Liver (tissue), 9 donors: ENCODE measurements around the gene PLCXD3. TPM values are rescaled to one million over a fixed set of nuclear protein-coding genes. Genes with fewer than 3 reads are reported as not detected.

Source experiments
- DNase-seq: peaks from one replicate; pipeline ENCODE4 v3.0.0-alpha.2; 2017; ENCODE audit warnings: low spot score
- H3K27ac ChIP-seq, 2 donors: one replicate each; pipeline ENCODE4 v1.7.0; 2013; ENCODE audit warnings: inconsistent platforms in 2 of 2, low read length in 2 of 2, control low read depth in 1 of 2, low read depth in 1 of 2, mild to moderate bottlenecking in 1 of 2
- H3K27me3 ChIP-seq, 4 donors: one replicate each; pipeline versions ENCODE4 v1.6.1 to v1.7.0; 2013; ENCODE audit warnings: low read length in 3 of 4, inconsistent platforms in 1 of 4, mild to moderate bottlenecking in 1 of 4, moderate library complexity in 1 of 4; ENCODE audit not compliant: control insufficient read depth in 4 of 4, insufficient read depth in 4 of 4
- H3K36me3 ChIP-seq, 4 donors: one replicate each; pipeline versions ENCODE4 v1.6.1 to v1.7.0; 2013; ENCODE audit warnings: low read length in 3 of 4, mild to moderate bottlenecking in 3 of 4, low read depth in 1 of 4, moderate library complexity in 1 of 4; ENCODE audit not compliant: control insufficient read depth in 4 of 4, insufficient read depth in 3 of 4
- H3K4me1 ChIP-seq, 4 donors: one replicate each; pipeline versions ENCODE4 v1.6.1 to v1.7.0; 2013; ENCODE audit warnings: low read length in 3 of 4, mild to moderate bottlenecking in 3 of 4, moderate library complexity in 1 of 4; ENCODE audit not compliant: control insufficient read depth in 4 of 4, insufficient read depth in 4 of 4
- H3K4me3 ChIP-seq, 3 donors: one replicate each; pipeline versions ENCODE4 v1.6.1 to v1.7.0; 2013; ENCODE audit warnings: low read length in 3 of 3, control low read depth in 1 of 3, low read depth in 1 of 3, mild to moderate bottlenecking in 1 of 3
- H3K9ac ChIP-seq, 2 donors: one replicate each; pipeline ENCODE4 v1.7.0; 2013; ENCODE audit warnings: low read length in 2 of 2, mild to moderate bottlenecking in 2 of 2, moderate library complexity in 2 of 2, control low read depth in 1 of 2, low read depth in 1 of 2
- H3K9me3 ChIP-seq, 4 donors: one replicate each; pipeline versions ENCODE4 v1.6.1 to v1.7.0; 2013; ENCODE audit warnings: low read length in 3 of 4; ENCODE audit not compliant: control insufficient read depth in 4 of 4
- ATF3 ChIP-seq: IDR thresholded peaks from 2 replicates; pipeline ENCODE4 v1.6.1; 2016; ENCODE audit warnings: antibody characterized with exemption
- CTCF ChIP-seq: fragments of 150-350 bp; IDR thresholded peaks from 2 replicates; pipeline ENCODE4 v1.5.1; 2017; ENCODE audit warnings: improper control_type of control experiment, low read depth, low read length; ENCODE audit not compliant: missing input control
- EGR1 ChIP-seq, 2 donors: IDR thresholded peaks; 2 replicates each; pipeline ENCODE4 v1.6.1; 2016 to 2018; ENCODE audit warnings: antibody characterized with exemption in 2 of 2, low read depth in 2 of 2
- FOXA1 ChIP-seq: IDR thresholded peaks from 2 replicates; pipeline ENCODE4 v1.6.1; 2016; ENCODE audit warnings: antibody characterized with exemption
- FOXA2 ChIP-seq: IDR thresholded peaks from 2 replicates; pipeline ENCODE4 v1.6.1; 2016; ENCODE audit warnings: antibody characterized with exemption
- GABPA ChIP-seq, 2 donors: IDR thresholded peaks in 1 of 2; conservative IDR thresholded peaks in 1 of 2; 2 replicates each; pipeline ENCODE4 v1.6.1; 2016; ENCODE audit warnings: antibody characterized with exemption in 2 of 2, mild to moderate bottlenecking in 1 of 2, moderate library complexity in 1 of 2
- HNF4A ChIP-seq, 2 donors: conservative IDR thresholded peaks; 2 replicates each; pipeline ENCODE4 v1.6.1; 2016; ENCODE audit warnings: antibody characterized with exemption in 2 of 2, mild to moderate bottlenecking in 2 of 2
- HNF4G ChIP-seq: IDR thresholded peaks from 2 replicates; pipeline ENCODE4 v1.6.1; 2016; ENCODE audit warnings: antibody characterized with exemption
- JUND ChIP-seq, 2 donors: IDR thresholded peaks; 2 replicates each; pipeline ENCODE4 v1.6.1; 2016; ENCODE audit warnings: antibody characterized with exemption in 2 of 2
- NR2F2 ChIP-seq: IDR thresholded peaks from 2 replicates; pipeline ENCODE4 v1.6.1; 2016; ENCODE audit warnings: antibody characterized with exemption
- RAD21 ChIP-seq, 2 donors: IDR thresholded peaks; 2 replicates each; pipeline ENCODE4 v1.6.1; 2016; ENCODE audit warnings: antibody characterized with exemption in 2 of 2, mild to moderate bottlenecking in 2 of 2
- SP1 ChIP-seq: IDR thresholded peaks from 2 replicates; pipeline ENCODE4 v1.6.1; 2018; ENCODE audit warnings: antibody characterized with exemption, mild to moderate bottlenecking
- TAF1 ChIP-seq: conservative IDR thresholded peaks from 2 replicates; pipeline ENCODE4 v1.6.1; 2016; ENCODE audit warnings: antibody characterized with exemption, mild to moderate bottlenecking
- YY1 ChIP-seq: IDR thresholded peaks from 2 replicates; pipeline ENCODE4 v1.6.1; 2016; ENCODE audit warnings: antibody characterized with exemption, mild to moderate bottlenecking
- ZBTB33 ChIP-seq: IDR thresholded peaks from 2 replicates; pipeline ENCODE4 v1.6.1; 2016; ENCODE audit warnings: antibody characterized with exemption
- WGBS: extraction: QIAGEN DNeasy Blood & Tissue Kit; methylation state at CpG from one replicate; pipeline ENCODE4 v1.1.7; 2013; 5-methylcytosine and 5-hydroxymethylcytosine counted together
- polyA plus RNA-seq, 2 donors: library from polyadenylated mRNA; stranded (reverse) in 1 of 2; unstranded in 1 of 2; fragments of 200-250 nt in 1 of 2; fragments of >200 nt in 1 of 2; fragmentation: Nextera tagmentation in 1 of 2; extraction: Ambion mirVana in 1 of 2; gene quantifications; one replicate each; pipeline versions ENCODE4 v1.2.1 to v1.2.3, GENCODE V29; 2013 to 2015
- total RNA-seq, 2 donors: library from RNA; depleted of rRNA; stranded (reverse); fragments of >200 nt; gene quantifications; one replicate each; pipeline ENCODE4 v1.2.3, GENCODE V29; 2014
- donor health status: healthy.
- donor health status: healthy.
- donor health status: healthy.
- donor health status: healthy.
- donor health status: healthy.

The PLCXD3 gene
- total and polyA plus RNA-seq, 4 donors, result 0.05 to 2.4 (median 0.58) TPM

DNA sequence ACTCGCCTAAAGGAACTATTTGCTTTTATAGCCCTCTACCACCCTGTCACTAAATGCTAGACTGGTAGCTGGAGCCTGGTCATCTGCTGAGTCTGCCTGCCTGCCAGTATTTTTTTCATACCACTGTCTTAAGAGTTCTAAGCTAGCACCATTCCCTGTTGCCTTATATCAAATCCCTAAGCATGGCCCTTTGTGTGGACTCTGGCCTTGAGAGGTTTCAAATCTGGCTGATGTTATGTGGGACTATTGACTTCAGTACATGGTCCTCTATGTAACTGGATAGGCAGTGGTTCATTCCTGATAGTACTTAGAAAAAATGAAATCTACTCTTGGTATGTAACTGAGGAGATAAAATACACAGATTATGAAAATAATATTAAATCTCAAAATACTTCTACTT lies 103.5 kb downstream of the PLCXD3 start:
- Histone ChIP-seq H3K4me3 (no peak overlapping the region), H3K9me3 (no peaks in the 10 kb centered on the region), H3K36me3 (no peaks in the 10 kb centered on the region), H3K27ac (no peak overlapping the region), H3K9ac (no peak overlapping the region), H3K27me3 (no peaks in the 10 kb centered on the region), H3K4me1 (no peaks in the 10 kb centered on the region)
- TF ChIP-seq ZBTB33 (no peak), GABPA (IDR thresholded peaks at IDR 0.05 in 1 of 2, conservative IDR thresholded peaks at IDR 0.05 in 1 of 2) (no peak)
- WGBS, result 81% methylated on average over 1 of the region's 1 CpG
- DNase-seq, result no peak

DNA sequence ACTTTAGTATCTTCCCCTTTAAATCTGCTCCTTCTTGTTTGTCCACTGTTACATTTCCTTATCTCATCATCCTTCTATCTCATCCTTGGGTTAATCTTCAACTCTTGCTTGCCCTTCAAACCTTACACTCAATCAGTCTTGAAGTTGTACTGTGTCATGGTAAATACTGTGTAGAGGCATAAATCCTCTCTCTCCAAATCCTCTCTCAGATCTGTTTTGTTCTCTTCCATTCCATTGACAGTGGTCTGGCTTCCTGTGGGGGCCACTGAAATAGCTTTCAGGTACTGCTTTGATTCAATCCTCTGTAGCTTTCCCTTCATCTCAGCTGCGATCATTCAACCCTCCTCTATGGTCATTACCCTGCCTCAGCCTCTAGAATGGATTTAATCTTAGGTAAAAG lies 104.0 kb downstream of the PLCXD3 start:
- 86% methylated on average over 1 of the region's 1 CpG for WGBS
- H3K27me3 ChIP-seq, result no peaks in the 10 kb centered on the region
- no peak overlapping the region for H3K9ac ChIP-seq
- H3K27ac ChIP-seq, result no peak overlapping the region
- no peak overlapping the region for H3K4me3 ChIP-seq
- no peaks in the 10 kb centered on the region for H3K4me1 ChIP-seq
- no peaks in the 10 kb centered on the region for H3K9me3 ChIP-seq
- TF ChIP-seq GABPA (IDR thresholded peaks at IDR 0.05 in 1 of 2, conservative IDR thresholded peaks at IDR 0.05 in 1 of 2), result no peak
- no peaks in the 10 kb centered on the region for H3K36me3 ChIP-seq
- no peak for DNase-seq

GRCh38 chr5:41404757-41405156 lies 105.6 kb downstream of the PLCXD3 start:
- no peak for DNase-seq
- Histone ChIP-seq H3K27me3 (no peaks in the 10 kb centered on the region), H3K4me3 (no peak overlapping the region), H3K9me3 (no peaks in the 10 kb centered on the region), H3K36me3 (no peaks in the 10 kb centered on the region), H3K9ac (no peak overlapping the region), H3K27ac (no peak overlapping the region), H3K4me1 (no peaks in the 10 kb centered on the region)
- TF ChIP-seq NR2F2, result peak; percentile 91
- TF ChIP-seq GABPA (IDR thresholded peaks at IDR 0.05 in 1 of 2, conservative IDR thresholded peaks at IDR 0.05 in 1 of 2), result no peak

DNA sequence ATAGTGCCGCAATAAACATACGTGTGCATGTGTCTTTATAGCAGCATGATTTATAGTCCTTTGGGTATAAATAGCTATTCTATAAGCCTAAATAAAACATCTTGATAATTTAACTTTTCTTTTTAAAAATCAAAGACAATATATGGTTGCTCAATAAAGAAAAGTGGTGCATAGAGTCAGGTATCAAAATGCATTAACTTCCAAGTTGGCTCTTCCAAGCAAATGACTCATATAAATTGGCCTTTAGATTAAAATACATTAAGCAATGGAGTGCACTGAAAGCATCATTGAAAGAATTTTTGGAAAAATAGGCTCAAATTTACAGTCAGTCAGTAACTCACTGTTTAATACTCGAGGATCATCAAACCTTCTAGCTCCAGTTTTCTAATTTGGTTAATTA lies 106.6 kb downstream of the PLCXD3 start:
- H3K9me3 ChIP-seq, result peaks cover 0 to 5% (median 2%) of the 10 kb centered on the region in 4 donors
- H3K27ac ChIP-seq, result no peak overlapping the region
- H3K27me3 ChIP-seq, result no peaks in the 10 kb centered on the region
- H3K4me3 ChIP-seq, result no peak overlapping the region
- H3K36me3 ChIP-seq, result no peaks in the 10 kb centered on the region
- WGBS, result 95% methylated on average over 3 of the region's 3 CpGs
- no peak for DNase-seq
- H3K9ac ChIP-seq, result no peak overlapping the region
- no peaks in the 10 kb centered on the region for H3K4me1 ChIP-seq
- no peak for TF ChIP-seq ATF3
- TF ChIP-seq CTCF, result no peak
- no peak for TF ChIP-seq FOXA1
- no peak for TF ChIP-seq ZBTB33
- TF ChIP-seq NR2F2, result no peak
- TF ChIP-seq SP1, result no peak
- no peak for TF ChIP-seq JUND (IDR thresholded peaks at IDR 0.05)
- no peak for TF ChIP-seq FOXA2
- no peak for TF ChIP-seq GABPA (IDR thresholded peaks at IDR 0.05 in 1 of 2, conservative IDR thresholded peaks at IDR 0.05 in 1 of 2)
- no peak for TF ChIP-seq TAF1
- no peak for TF ChIP-seq YY1
- TF ChIP-seq HNF4A (conservative IDR thresholded peaks at IDR 0.05), result no peak
- TF ChIP-seq RAD21 (IDR thresholded peaks at IDR 0.05), result no peak
- no peak for TF ChIP-seq EGR1 (IDR thresholded peaks at IDR 0.05; ENCODE audit: low read depth in 2 of 2)
- TF ChIP-seq HNF4G, result no peak
